Karpas-422 (cell line): ENCODE measurements around the gene RPS6KA5. TPM values are rescaled to one million over a fixed set of nuclear protein-coding genes. Genes with fewer than 3 reads are reported as not detected.
A peak's percentile ranks its signal among the peaks of the same experiment; 100 is the strongest.

Experiments used
- DNase-seq: peaks from one replicate; pipeline ENCODE4 v3.0.0-alpha.2; 2015
- H2AFZ ChIP-seq: fragments of 200-600 bp; sonication (generic); 2 replicates; pipeline ENCODE4 v1.6.1; 2014; ENCODE audit warnings: antibody characterized with exemption, low read length, mixed read lengths
- H3K27ac ChIP-seq: fragments of 200-600 bp; sonication (generic); 2 replicates; pipeline ENCODE4 v1.5.1; 2014; ENCODE audit warnings: mild to moderate bottlenecking, low read length, moderate library complexity
- H3K27me3 ChIP-seq: fragments of 200-600 bp; sonication (generic); 2 replicates; pipeline ENCODE4 v1.6.1; 2014; ENCODE audit warnings: low read length, mixed read lengths
- H3K36me3 ChIP-seq: fragments of 200-600 bp; sonication (generic); 2 replicates; pipeline ENCODE4 v1.6.1; 2014; ENCODE audit warnings: low read length, mixed read lengths; ENCODE audit not compliant: insufficient read depth
- H3K4me1 ChIP-seq: fragments of 200-600 bp; sonication (generic); 2 replicates; pipeline ENCODE4 v1.6.1; 2014; ENCODE audit warnings: mild to moderate bottlenecking, low read length, mixed read lengths
- H3K4me2 ChIP-seq: fragments of 200-600 bp; sonication (generic); 2 replicates; pipeline ENCODE4 v1.6.1; 2014; ENCODE audit warnings: low read length, low read depth, mild to moderate bottlenecking; ENCODE audit not compliant: poor library complexity, severe bottlenecking
- H3K4me3 ChIP-seq: fragments of 200-600 bp; sonication (generic); 2 replicates; pipeline ENCODE4 v1.5.1; 2014; ENCODE audit warnings: mild to moderate bottlenecking, antibody characterized with exemption, low read length, mixed read lengths
- H3K79me2 ChIP-seq: fragments of 200-600 bp; sonication (generic); 2 replicates; pipeline ENCODE4 v1.6.1; 2014; ENCODE audit warnings: mild to moderate bottlenecking, low read length, mixed read lengths
- H3K9ac ChIP-seq: fragments of 200-600 bp; sonication (generic); 2 replicates; pipeline ENCODE4 v1.6.0; 2014; ENCODE audit warnings: low read length
- H3K9me2 ChIP-seq: fragments of 200-600 bp; sonication (generic), shearing (Covaris generic); replicated peaks from 2 replicates; pipeline ENCODE4 v1.6.0; 2014; ENCODE audit warnings: mild to moderate bottlenecking, low read length, moderate library complexity; ENCODE audit not compliant: insufficient read depth
- H3K9me3 ChIP-seq: fragments of 300-700, 200-600 bp; sonication (generic); 2 replicates; pipeline ENCODE4 v1.6.1; 2014; ENCODE audit warnings: low read length, mixed read lengths
- H4K20me1 ChIP-seq: fragments of 200-600 bp; sonication (generic); 2 replicates; pipeline ENCODE4 v1.6.1; 2014; ENCODE audit warnings: mild to moderate bottlenecking, antibody characterized with exemption, low read length, low read depth; ENCODE audit not compliant: insufficient read depth
- total RNA-seq: library from RNA; depleted of rRNA; stranded (reverse); fragments of >200 nt; shearing (Covaris generic); gene quantifications from 2 replicates; pipeline ENCODE4 v1.2.3, GENCODE V29; 2014; ENCODE audit warnings: low replicate concordance

The RPS6KA5 gene
- total RNA-seq, 1 experiment from 2014 or later = 5.5 TPM

GRCh38 chr14:91062600-91062999, 2.2 kb upstream of the RPS6KA5 start:
- peak overlapping the region; percentile 83 for H2AFZ ChIP-seq
- H3K27me3 ChIP-seq = no peaks in the 10 kb centered on the region
- peaks cover 35% of the 10 kb centered on the region for H3K4me1 ChIP-seq
- H4K20me1 ChIP-seq = peaks cover 11% of the 10 kb centered on the region; the same call in 1 of the 2 replicates
- H3K4me2 ChIP-seq = no peak overlapping the region
- H3K36me3 ChIP-seq = no peaks in the 10 kb centered on the region
- H3K9ac ChIP-seq = no peak overlapping the region
- H3K4me3 ChIP-seq = no peak overlapping the region
- H3K27ac ChIP-seq = no peak overlapping the region
- H3K79me2 ChIP-seq = no peaks in the 10 kb centered on the region
- DNase-seq = peak; percentile 45
- H3K9me3 ChIP-seq = no peaks in the 10 kb centered on the region
- 0 out of 2 replicates have a peak, but pooled peaks cover 3% of the 10 kb centered on the region for H3K9me2 ChIP-seq

GRCh38 chr14:91061056-91061887, 831 bp upstream of the RPS6KA5 start:
- Histone ChIP-seq H3K27me3 (no peaks in the 10 kb centered on the region), H3K9me3 (no peaks in the 10 kb centered on the region), H3K4me1 (peaks cover 35% of the 10 kb centered on the region), H3K27ac (peak overlapping the region; percentile 25; the same call in 1 of the 2 replicates), H2AFZ (peak overlapping the region; percentile 55), H3K9ac (peak overlapping the region; percentile 64), H4K20me1 (peaks cover 17% of the 10 kb centered on the region; the same call in 1 of the 2 replicates), H3K4me2 (peak overlapping the region; percentile 82), H3K4me3 (peak overlapping the region; percentile 61), H3K79me2 (no peaks in the 10 kb centered on the region), H3K9me2 (0 out of 2 replicates have a peak, but pooled peaks cover 3% of the 10 kb centered on the region), H3K36me3 (no peaks in the 10 kb centered on the region)
- DNase-seq = peak; percentile 71

- 0 out of 2 replicates have a peak, but pooled peaks cover 3% of the 10 kb centered on the region for H3K9me2 ChIP-seq
- no peaks in the 10 kb centered on the region for H3K36me3 ChIP-seq
- no peaks in the 10 kb centered on the region for H3K79me2 ChIP-seq
- H3K27me3 ChIP-seq = no peaks in the 10 kb centered on the region
- DNase-seq = peak; percentile 68
- H3K4me1 ChIP-seq = peaks cover 35% of the 10 kb centered on the region
- peaks cover 28% of the 10 kb centered on the region; the same call in 1 of the 2 replicates for H4K20me1 ChIP-seq
- peak overlapping the region; percentile 95 for H3K4me2 ChIP-seq
- H3K9me3 ChIP-seq = no peaks in the 10 kb centered on the region
- peak overlapping the region; percentile 65 for H3K27ac ChIP-seq
- H2AFZ ChIP-seq = peak overlapping the region; percentile 80; the same call in 1 of the 2 replicates
- peak overlapping the region; percentile 85 for H3K4me3 ChIP-seq
- peak overlapping the region; percentile 84 for H3K9ac ChIP-seq
Observed at GRCh38 chr14:91059576-91060350, 678 bp downstream of the RPS6KA5 start.

GRCh38 chr14:91058042-91058581, 2.3 kb downstream of the RPS6KA5 start:
- Histone ChIP-seq H3K36me3 (no peaks in the 10 kb centered on the region), H3K4me2 (no peak overlapping the region), H3K9me3 (no peaks in the 10 kb centered on the region), H3K9me2 (no peaks in the 10 kb centered on the region), H3K4me1 (peaks cover 32% of the 10 kb centered on the region), H3K27me3 (no peaks in the 10 kb centered on the region), H3K27ac (no peak overlapping the region), H3K4me3 (no peak overlapping the region), H3K79me2 (no peaks in the 10 kb centered on the region), H4K20me1 (peaks cover 30% of the 10 kb centered on the region; the same call in 1 of the 2 replicates), H3K9ac (no peak overlapping the region), H2AFZ (no peak overlapping the region)
- DNase-seq = no peak

- no peaks in the 10 kb centered on the region for H3K36me3 ChIP-seq
- no peaks in the 10 kb centered on the region for H3K27me3 ChIP-seq
- peaks cover 19% of the 10 kb centered on the region for H3K4me1 ChIP-seq
- H3K27ac ChIP-seq = no peak overlapping the region
- no peaks in the 10 kb centered on the region for H3K9me3 ChIP-seq
- no peaks in the 10 kb centered on the region for H3K9me2 ChIP-seq
- H4K20me1 ChIP-seq = peaks cover 40% of the 10 kb centered on the region; the same call in 1 of the 2 replicates
- H3K9ac ChIP-seq = no peak overlapping the region
- no peak for DNase-seq
- H3K4me3 ChIP-seq = no peak overlapping the region
- H2AFZ ChIP-seq = no peak overlapping the region
- no peak overlapping the region for H3K4me2 ChIP-seq
- H3K79me2 ChIP-seq = no peaks in the 10 kb centered on the region
Observed at GRCh38 chr14:91056361-91056760, 4.1 kb downstream of the RPS6KA5 start.

GRCh38 chr14:91055016-91055415, 5.4 kb downstream of the RPS6KA5 start:
- no peaks in the 10 kb centered on the region for H3K9me3 ChIP-seq
- no peak overlapping the region for H3K9ac ChIP-seq
- H3K9me2 ChIP-seq = no peaks in the 10 kb centered on the region
- H2AFZ ChIP-seq = no peak overlapping the region
- H3K4me3 ChIP-seq = no peak overlapping the region
- H3K36me3 ChIP-seq = no peaks in the 10 kb centered on the region
- no peaks in the 10 kb centered on the region for H3K79me2 ChIP-seq
- H3K27me3 ChIP-seq = no peaks in the 10 kb centered on the region
- peaks cover 15% of the 10 kb centered on the region for H3K4me1 ChIP-seq
- H3K4me2 ChIP-seq = no peak overlapping the region
- DNase-seq = no peak
- no peak overlapping the region for H3K27ac ChIP-seq
- peaks cover 40% of the 10 kb centered on the region; the same call in 1 of the 2 replicates for H4K20me1 ChIP-seq

- no peaks in the 10 kb centered on the region for H3K79me2 ChIP-seq
- no peaks in the 10 kb centered on the region for H3K36me3 ChIP-seq
- H3K9me2 ChIP-seq = no peaks in the 10 kb centered on the region
- H3K4me1 ChIP-seq = peaks cover 16% of the 10 kb centered on the region
- no peak overlapping the region for H3K27ac ChIP-seq
- H3K9ac ChIP-seq = no peak overlapping the region
- H3K4me2 ChIP-seq = no peak overlapping the region
- H4K20me1 ChIP-seq = peaks cover 48% of the 10 kb centered on the region
- no peak for DNase-seq
- no peaks in the 10 kb centered on the region for H3K27me3 ChIP-seq
- no peaks in the 10 kb centered on the region for H3K9me3 ChIP-seq
- no peak overlapping the region for H3K4me3 ChIP-seq
- no peak overlapping the region for H2AFZ ChIP-seq
Observed at GRCh38 chr14:91048676-91049075, 11.8 kb downstream of the RPS6KA5 start.

- H4K20me1 ChIP-seq = peaks cover 52% of the 10 kb centered on the region
- no peak overlapping the region for H3K4me3 ChIP-seq
- H3K27ac ChIP-seq = no peak overlapping the region
- no peaks in the 10 kb centered on the region for H3K9me3 ChIP-seq
- no peaks in the 10 kb centered on the region for H3K79me2 ChIP-seq
- H3K9me2 ChIP-seq = no peaks in the 10 kb centered on the region
- no peaks in the 10 kb centered on the region for H3K27me3 ChIP-seq
- H3K4me2 ChIP-seq = no peak overlapping the region
- no peak overlapping the region for H3K9ac ChIP-seq
- H3K36me3 ChIP-seq = no peaks in the 10 kb centered on the region
- no peak overlapping the region for H2AFZ ChIP-seq
- peaks cover 16% of the 10 kb centered on the region for H3K4me1 ChIP-seq
- DNase-seq = no peak
Observed at GRCh38 chr14:91048265-91048664, 12.2 kb downstream of the RPS6KA5 start.
